H1 (cell line): ENCODE results near the gene RNF166. TPM values are rescaled to one million over a fixed set of nuclear protein-coding genes. Genes with fewer than 3 reads are reported as not detected.

Experiments used
- CTCF ChIA-PET: fragments of 300-600 bp; sonication (Branson Sonifier 250); formaldehyde crosslinking; loops from one replicate; lab custom pipeline; 2021; ENCODE audit not compliant: partially characterized antibody; lab: Charles Lee
- POLR2A ChIA-PET: fragments of 300-600 bp; sonication (Branson Sonifier 250); formaldehyde crosslinking; loops from one replicate; lab custom pipeline; 2021; ENCODE audit warnings: inconsistent platforms; ENCODE audit not compliant: partially characterized antibody; lab: Charles Lee
- DNase-seq, 2 experiments: peaks; one replicate each; pipeline versions ENCODE4 v3.0.0 to v3.0.0-alpha.2; 2010 to 2022; ENCODE audit warnings: low spot score in 2 of 2, low read depth in 1 of 2, mixed read lengths in 1 of 2
- FAIRE-seq: peaks from 2 replicates; lab custom pipeline; 2011; peaks lifted over from hg19 to GRCh38; lab: Jason Lieb, UNC
- H2AFZ ChIP-seq: 2 replicates; pipeline ENCODE4 v1.8.1; 2012; ENCODE audit warnings: low read length, inconsistent platforms
- H2AK5ac ChIP-seq: 2 replicates; pipeline ENCODE4 v1.6.1; 2013; ENCODE audit warnings: low read depth, low read length
- H2BK120ac ChIP-seq: replicated peaks from 2 replicates; pipeline ENCODE3; 2013; ENCODE audit warnings: low read depth, low read length, inconsistent platforms
- H2BK12ac ChIP-seq: 2 replicates; pipeline ENCODE4 v1.6.1; 2013; ENCODE audit warnings: low read depth, low read length
- H2BK15ac ChIP-seq: 2 replicates; pipeline ENCODE4 v1.6.1; 2013; ENCODE audit warnings: low read length
- H2BK20ac ChIP-seq: 2 replicates; pipeline ENCODE4 v1.6.1; 2013; ENCODE audit warnings: low read length
- H2BK5ac ChIP-seq: 2 replicates; pipeline ENCODE4 v1.6.1; 2013; ENCODE audit warnings: low read depth, low read length
- H3K14ac ChIP-seq: 2 replicates; pipeline ENCODE4 v1.6.1; 2013; ENCODE audit warnings: inconsistent platforms; ENCODE audit not compliant: insufficient read length
- H3K18ac ChIP-seq: 2 replicates; pipeline ENCODE4 v1.6.1; 2013; ENCODE audit warnings: low read length; ENCODE audit errors: extremely low read depth
- H3K23ac ChIP-seq: 2 replicates; pipeline ENCODE4 v1.6.1; 2013; ENCODE audit warnings: inconsistent platforms; ENCODE audit not compliant: insufficient read length
- H3K23me2 ChIP-seq: 2 replicates; pipeline ENCODE4 v1.6.1; 2013; ENCODE audit warnings: low read depth, low read length
- H3K27ac ChIP-seq: 2 replicates; pipeline ENCODE4 v1.6.1; 2011; ENCODE audit warnings: low read depth, low read length, inconsistent platforms
- H3K27me3 ChIP-seq, 4 experiments: replicated peaks in 1 of 4; 1 replicate in 1 of 4; 2 replicates in 3 of 4; pipeline versions ENCODE4 v1.6.1 to v1.8.1; 2011 to 2013; ENCODE audit warnings: low read length in 3 of 4, mild to moderate bottlenecking in 3 of 4, inconsistent platforms in 2 of 4, mixed read lengths in 2 of 4, moderate library complexity in 1 of 4; ENCODE audit not compliant: control insufficient read depth in 3 of 4, insufficient read depth in 3 of 4; ENCODE audit errors: extremely low read depth in 1 of 4
- H3K36me3 ChIP-seq, 4 experiments: 2 replicates each; pipeline versions ENCODE4 v1.6.1 to v1.8.1; 2011 to 2013; ENCODE audit warnings: mild to moderate bottlenecking in 4 of 4, low read length in 3 of 4, moderate library complexity in 2 of 4, control low read depth in 1 of 4, inconsistent platforms in 1 of 4; ENCODE audit not compliant: insufficient read depth in 4 of 4, control insufficient read depth in 2 of 4
- H3K4ac ChIP-seq: replicated peaks from 2 replicates; pipeline ENCODE3; 2013; ENCODE audit warnings: low read length, low read depth, mixed read lengths, inconsistent platforms; ENCODE audit not compliant: insufficient read length
- H3K4me1 ChIP-seq, 4 experiments: replicated peaks in 1 of 4; 1 replicate in 1 of 4; 2 replicates in 3 of 4; pipeline versions ENCODE4 v1.6.1 to v1.8.1; 2011 to 2013; ENCODE audit warnings: low read length in 3 of 4, inconsistent platforms in 2 of 4, mixed read lengths in 1 of 4; ENCODE audit not compliant: insufficient read depth in 4 of 4, control insufficient read depth in 3 of 4
- H3K4me2 ChIP-seq, 2 experiments: 2 replicates each; pipeline versions ENCODE4 v1.6.1 to v1.8.1; 2011 to 2013; ENCODE audit warnings: low read depth in 2 of 2, low read length in 2 of 2, control low read depth in 1 of 2, inconsistent platforms in 1 of 2, mild to moderate bottlenecking in 1 of 2; ENCODE audit not compliant: insufficient read depth in 1 of 2
- H3K4me3 ChIP-seq, 4 experiments: fragments of 200-600, 300-600 bp in 1 of 4; sonication (generic), shearing (Covaris generic), sonication (Bioruptor Twin) in 1 of 4; 2 replicates each; pipeline versions ENCODE4 v1.5.1 to v1.8.1; 2011 to 2016; ENCODE audit warnings: low read length in 4 of 4, low read depth in 3 of 4, control low read depth in 2 of 4, inconsistent platforms in 2 of 4, mild to moderate bottlenecking in 2 of 4, mixed read lengths in 1 of 4, moderate library complexity in 1 of 4; ENCODE audit not compliant: insufficient read depth in 2 of 4; ENCODE audit errors: extremely low read depth in 1 of 4
- H3K56ac ChIP-seq: replicated peaks from 2 replicates; pipeline ENCODE3; 2013; ENCODE audit warnings: low read depth, mild to moderate bottlenecking, mixed read lengths, low read length, inconsistent platforms; ENCODE audit not compliant: insufficient read length
- H3K79me1 ChIP-seq: 2 replicates; pipeline ENCODE4 v1.6.1; 2013; ENCODE audit warnings: low read depth, low read length, control low read depth
- H3K79me2 ChIP-seq, 2 experiments: 2 replicates each; pipeline versions ENCODE4 v1.6.1 to v1.8.1; 2012 to 2013; ENCODE audit warnings: low read length in 2 of 2, mild to moderate bottlenecking in 2 of 2, inconsistent platforms in 1 of 2; ENCODE audit not compliant: insufficient read depth in 2 of 2, control insufficient read depth in 1 of 2
- H3K9ac ChIP-seq, 4 experiments: replicated peaks in 1 of 4; 1 replicate in 1 of 4; 2 replicates in 3 of 4; pipeline versions ENCODE4 v1.6.1 to v1.8.1; 2011 to 2013; ENCODE audit warnings: low read depth in 3 of 4, low read length in 3 of 4, control low read depth in 2 of 4, mild to moderate bottlenecking in 2 of 4, moderate library complexity in 2 of 4, inconsistent platforms in 1 of 4; ENCODE audit errors: extremely low read depth in 1 of 4
- H3K9me3 ChIP-seq, 2 experiments: 2 replicates each; pipeline versions ENCODE4 v1.6.1 to v1.8.1; 2012 to 2013; ENCODE audit warnings: mild to moderate bottlenecking in 2 of 2, moderate library complexity in 2 of 2, control low read depth in 1 of 2, inconsistent platforms in 1 of 2, low read depth in 1 of 2, low read length in 1 of 2, mixed read lengths in 1 of 2; ENCODE audit not compliant: insufficient read depth in 2 of 2
- H4K20me1 ChIP-seq, 2 experiments: replicated peaks in 1 of 2; 2 replicates each; pipeline versions ENCODE3 to v1.8.1; 2011 to 2013; ENCODE audit warnings: inconsistent platforms in 2 of 2, low read length in 2 of 2, mild to moderate bottlenecking in 1 of 2; ENCODE audit not compliant: insufficient read depth in 2 of 2, control insufficient read depth in 1 of 2
- H4K5ac ChIP-seq: 2 replicates; pipeline ENCODE4 v1.6.1; 2013; ENCODE audit warnings: low read length, low read depth, mixed read lengths, inconsistent platforms; ENCODE audit not compliant: insufficient read length
- H4K8ac ChIP-seq: 2 replicates; pipeline ENCODE4 v1.8.0; 2013; ENCODE audit warnings: mild to moderate bottlenecking, moderate library complexity, low read length, inconsistent platforms; ENCODE audit not compliant: insufficient read depth; ENCODE audit errors: extremely low read depth
- H4K91ac ChIP-seq: replicated peaks from 2 replicates; pipeline ENCODE3; 2013; ENCODE audit warnings: low read length, mixed read lengths, inconsistent platforms; ENCODE audit not compliant: insufficient read length
- ASH2L ChIP-seq: fragments of 200-600, 300-600 bp; sonication (generic); IDR thresholded peaks from one replicate; pipeline ENCODE4 v1.7.1; 2017; ENCODE audit warnings: low read length
- BACH1 ChIP-seq: IDR thresholded peaks from 2 replicates; pipeline ENCODE4 v1.6.1; 2012; ENCODE audit warnings: low read length, improper control_type of control experiment
- CBX5 ChIP-seq: fragments of 300-800, 300-1000 bp; sonication (generic); IDR thresholded peaks from 2 replicates; pipeline ENCODE4 v1.7.1; 2016; ENCODE audit warnings: antibody characterized with exemption, low read length, low read depth
- CHD1 ChIP-seq: IDR thresholded peaks from 2 replicates; pipeline ENCODE4 v1.6.1; 2012; ENCODE audit warnings: low read depth, low read length, improper control_type of control experiment
- CHD2 ChIP-seq: IDR thresholded peaks from 2 replicates; pipeline ENCODE4 v1.6.1; 2012; ENCODE audit warnings: low read length, improper control_type of control experiment
- JUN ChIP-seq: IDR thresholded peaks from 2 replicates; pipeline ENCODE4 v1.6.1; 2011; ENCODE audit warnings: low read depth, mild to moderate bottlenecking, improper control_type of control experiment, low read length
- JUND ChIP-seq: IDR thresholded peaks from 2 replicates; pipeline ENCODE4 v1.6.1; 2011; ENCODE audit warnings: mild to moderate bottlenecking, improper control_type of control experiment, low read length
- PHF8 ChIP-seq: fragments of 200-600 bp; sonication (generic); conservative IDR thresholded peaks from 2 replicates; pipeline ENCODE4 v1.7.1; 2012; ENCODE audit warnings: low read depth, mild to moderate bottlenecking, inconsistent platforms, low read length, moderate library complexity
- RFX5 ChIP-seq: IDR thresholded peaks from 2 replicates; pipeline ENCODE4 v1.6.1; 2011; ENCODE audit warnings: low read depth, low read length, improper control_type of control experiment, borderline replicate concordance
- RNF2 ChIP-seq: fragments of 200-900, 300-1000 bp; sonication (generic); IDR thresholded peaks from 2 replicates; pipeline ENCODE4 v1.7.1; 2016; ENCODE audit warnings: borderline replicate concordance, low read depth, mild to moderate bottlenecking, antibody characterized with exemption, low read length; ENCODE audit not compliant: poor library complexity, severe bottlenecking; ENCODE audit errors: missing control alignments
- USF2 ChIP-seq: IDR thresholded peaks from 2 replicates; pipeline ENCODE4 v1.6.1; 2011; ENCODE audit warnings: low read length, improper control_type of control experiment
- WGBS, 2 experiments: shearing (Covaris generic) in 1 of 2; methylation state at CpG; one replicate each; pipeline versions ENCODE4 v1.1.6 to v1.1.7; 2013 to 2015; ENCODE audit warnings: low lambda C conversion rate in 2 of 2, mixed read lengths in 2 of 2, inconsistent platforms in 1 of 2, low coverage in 1 of 2, missing lambda C conversion rate in 1 of 2; ENCODE audit not compliant: insufficient replicate concordance in 2 of 2, insufficient coverage in 1 of 2, insufficient read length in 1 of 2; ENCODE audit errors: extremely low coverage in 1 of 2, missing lambda C conversion rate in 1 of 2; 5-methylcytosine and 5-hydroxymethylcytosine counted together
- polyA plus RNA-seq, 7 experiments: library from polyadenylated mRNA; depleted of rRNA in 3 of 7; stranded (reverse) in 5 of 7; unstranded in 2 of 7; fragments of >200 nt in 5 of 7; fragments of 200-250 nt in 2 of 7; gene quantifications; 1 replicate in 5 of 7; 2 replicates in 1 of 7; 4 replicates in 1 of 7; pipeline versions ENCODE4 v1.2.1 to v1.2.3, GENCODE V29; 2011 to 2013; ENCODE audit warnings: missing spikeins in 2 of 7, mixed read lengths in 2 of 7
- total RNA-seq: library from RNA; stranded (reverse); fragmentation: NEBNext Ultra II Directional; extraction: Animal tissue kit (Norgen Biotek cat#: 25700); gene quantifications from 2 replicates; pipeline ENCODE4 v1.2.1, GENCODE V29; 2021

Gene RNF166
- total and polyA plus RNA-seq, 2 of the 8 experiments (the other 6 are each of a cell fraction or from before 2014, with no cell fraction given): 29.8 to 31.2 TPM

GRCh38 chr16:88733630-88734360 is 27.6 kb upstream of the RNF166 start:
- Histone ChIP-seq H4K20me1 (peaks cover 0 to 11% of the 10 kb centered on the region in 2 experiments), H4K8ac (no peak overlapping the region; the same call in 1 of the 2 replicates), H2BK20ac (no peak overlapping the region), H3K79me1 (no peaks in the 10 kb centered on the region), H2BK15ac (no peak overlapping the region), H3K79me2 (no peaks in the 10 kb centered on the region), H2BK5ac (no peak overlapping the region), H2AK5ac (no peak overlapping the region), H3K9ac (no peak overlapping the region), H3K4me1 (peaks cover 0 to 5% (median 0%) of the 10 kb centered on the region in 4 experiments; a peak in 1 of 7 replicates), H3K36me3 (peaks cover 0 to 18% (median under 1%) of the 10 kb centered on the region in 4 experiments; a peak in 2 of 8 replicates), H3K23ac (no peak overlapping the region), H3K23me2 (no peaks in the 10 kb centered on the region), H4K91ac (no peak overlapping the region), H3K4me3 (no peak overlapping the region), H3K27ac (no peak overlapping the region), H3K18ac (no peak overlapping the region), H3K14ac (no peak overlapping the region), H3K27me3 (no peaks in the 10 kb centered on the region), H3K4ac (no peak overlapping the region), H3K9me3 (no peaks in the 10 kb centered on the region), H3K56ac (no peak overlapping the region), H4K5ac (no peak overlapping the region), H3K4me2 (no peak overlapping the region), H2AFZ (no peak overlapping the region), H2BK120ac (no peak overlapping the region), H2BK12ac (no peak overlapping the region)
- ChIA-PET CTCF (interaction anchor here (1.0 to 10.0 kb wide), 3 partner anchors 21 to 59 kb away, joined by 3 to 251 read pairs (median 45); partner anchors contain the start of gene PIEZO1), POLR2A (interaction anchor here (0.6 to 1.3 kb wide), 5 partner anchors 17 to 77 kb away, joined by 3 to 5 read pairs (median 3); no protein-coding TSS in a partner anchor)
- WGBS, 2 experiments: 85% methylated on average over 22 of the region's 27 CpGs; no CpG with 5 or more reads in 1 of the 2 experiments
- FAIRE-seq (no peak), DNase-seq (no peak)
- no peak for TF ChIP-seq RFX5
- no peak for TF ChIP-seq JUN
- no peak for TF ChIP-seq CBX5
- no peak for TF ChIP-seq RNF2
- TF ChIP-seq JUND: no peak
- TF ChIP-seq PHF8: no peak
- TF ChIP-seq CHD1: no peak
- TF ChIP-seq BACH1: no peak
- no peak for TF ChIP-seq CHD2
- no peak for TF ChIP-seq USF2
- no peak for TF ChIP-seq ASH2L
